Stomach (tissue), 4 donors: Measurements from ENCODE around the gene CNTN4.

Source experiments
- EP300 ChIP-seq: sonication (generic); formaldehyde crosslinking; IDR thresholded peaks from one replicate; pipeline ENCODE4 v1.6.1; 2017; ENCODE audit warnings: antibody characterized with exemption
- POLR2A ChIP-seq, 4 donors: fragments of 450-650 bp; IDR thresholded peaks; one replicate each; pipeline ENCODE4 v1.6.1; 2016; ENCODE audit warnings: antibody characterized with exemption in 4 of 4, control low read depth in 2 of 4, mild to moderate bottlenecking in 1 of 4, moderate library complexity in 1 of 4
- POLR2AphosphoS5 ChIP-seq, 3 donors: sonication (generic); formaldehyde crosslinking; IDR thresholded peaks; one replicate each; pipeline ENCODE4 v1.6.1; 2016; ENCODE audit warnings: antibody characterized with exemption in 3 of 3
- TF ChIP-seq, protein P1 (sequence below), 7 experiments: fragments of 450-650 bp in 4 of 7; fragments of 200-600 bp in 3 of 7; sonication (generic) in 3 of 7; IDR thresholded peaks; one replicate each; pipeline ENCODE4 v1.5.1; 2016 to 2019; ENCODE audit warnings: antibody characterized with exemption in 7 of 7, control low read depth in 2 of 7, mild to moderate bottlenecking in 1 of 7

DNA sequence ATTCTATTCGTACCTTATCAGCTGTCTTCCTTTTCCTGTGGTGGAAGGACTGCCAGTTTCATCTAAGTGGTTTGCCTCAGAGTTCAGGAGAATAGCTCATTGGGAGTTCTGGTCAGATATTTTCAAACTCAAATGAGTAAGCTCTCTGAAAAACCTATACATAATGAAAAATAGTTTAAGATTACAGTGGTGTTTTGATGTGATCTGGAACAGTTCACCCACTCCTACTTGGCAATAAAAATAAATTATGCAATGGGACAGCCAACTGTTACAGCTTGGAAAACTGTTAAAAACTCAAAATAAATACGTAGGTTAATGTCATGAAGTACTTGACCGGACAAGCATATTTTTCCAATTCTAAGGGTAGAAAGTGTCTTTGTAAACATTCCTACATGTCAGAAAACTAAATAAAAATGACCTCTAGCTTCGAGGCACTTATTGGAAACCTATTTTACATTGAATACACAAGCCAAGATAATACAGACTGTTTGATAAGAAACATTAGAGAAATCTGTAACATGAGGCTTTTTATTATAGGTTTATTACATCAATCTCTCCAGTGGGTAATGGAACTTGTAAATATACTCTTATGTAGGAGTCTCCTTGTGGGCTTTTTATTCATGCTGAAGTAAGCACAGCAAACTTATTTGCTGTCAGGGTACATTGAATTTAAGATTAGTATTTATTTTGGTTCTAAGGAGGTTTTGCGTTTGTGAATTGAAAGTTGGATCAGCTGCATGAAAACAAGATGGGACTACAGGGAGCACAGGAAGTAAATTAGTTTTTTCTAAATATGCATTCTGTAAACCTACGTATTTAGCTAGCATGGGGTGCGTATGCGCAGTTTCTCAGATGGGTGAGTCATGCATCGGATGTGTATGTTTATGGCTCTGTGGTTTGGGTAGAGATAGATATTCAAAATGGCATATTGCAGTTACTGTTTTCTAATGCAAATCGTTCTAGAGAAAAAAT lies 558.4 kb downstream of the CNTN4 start:
- TF ChIP-seq, protein P1, sequence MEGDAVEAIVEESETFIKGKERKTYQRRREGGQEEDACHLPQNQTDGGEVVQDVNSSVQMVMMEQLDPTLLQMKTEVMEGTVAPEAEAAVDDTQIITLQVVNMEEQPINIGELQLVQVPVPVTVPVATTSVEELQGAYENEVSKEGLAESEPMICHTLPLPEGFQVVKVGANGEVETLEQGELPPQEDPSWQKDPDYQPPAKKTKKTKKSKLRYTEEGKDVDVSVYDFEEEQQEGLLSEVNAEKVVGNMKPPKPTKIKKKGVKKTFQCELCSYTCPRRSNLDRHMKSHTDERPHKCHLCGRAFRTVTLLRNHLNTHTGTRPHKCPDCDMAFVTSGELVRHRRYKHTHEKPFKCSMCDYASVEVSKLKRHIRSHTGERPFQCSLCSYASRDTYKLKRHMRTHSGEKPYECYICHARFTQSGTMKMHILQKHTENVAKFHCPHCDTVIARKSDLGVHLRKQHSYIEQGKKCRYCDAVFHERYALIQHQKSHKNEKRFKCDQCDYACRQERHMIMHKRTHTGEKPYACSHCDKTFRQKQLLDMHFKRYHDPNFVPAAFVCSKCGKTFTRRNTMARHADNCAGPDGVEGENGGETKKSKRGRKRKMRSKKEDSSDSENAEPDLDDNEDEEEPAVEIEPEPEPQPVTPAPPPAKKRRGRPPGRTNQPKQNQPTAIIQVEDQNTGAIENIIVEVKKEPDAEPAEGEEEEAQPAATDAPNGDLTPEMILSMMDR (IDR thresholded peaks at IDR 0.05): no peak
- TF ChIP-seq EP300: no peak
- no peak for TF ChIP-seq POLR2A (IDR thresholded peaks at IDR 0.05)
- TF ChIP-seq POLR2AphosphoS5 (IDR thresholded peaks at IDR 0.05): no peak
